ENCODE results near the gene ADPRHL1.

DNA sequence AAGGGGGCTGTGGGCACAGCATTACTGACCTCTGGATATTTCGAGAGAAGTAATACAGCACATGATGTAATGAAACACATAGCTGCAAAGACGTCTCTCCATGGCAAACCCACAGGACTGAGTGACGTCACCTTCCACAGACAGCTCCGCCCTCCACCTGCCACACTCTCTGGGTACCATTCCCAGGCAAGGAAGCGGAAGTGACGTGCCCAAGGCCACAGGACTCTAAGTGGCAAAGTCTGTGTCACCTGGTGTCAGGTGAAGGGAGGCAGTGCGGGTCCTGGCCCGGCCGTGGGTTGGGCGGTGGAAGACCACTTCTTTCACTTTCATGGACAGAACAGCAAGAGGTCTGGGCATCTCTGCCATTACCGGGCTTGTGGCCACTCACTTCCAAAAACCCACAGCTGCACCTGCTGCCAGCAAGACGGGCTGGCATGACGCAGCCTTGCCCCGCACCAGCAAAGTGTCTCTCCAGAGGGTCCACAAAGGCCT lies 6.8 kb upstream of the ADPRHL1 start:
- TF ChIP-seq, protein P1, sequence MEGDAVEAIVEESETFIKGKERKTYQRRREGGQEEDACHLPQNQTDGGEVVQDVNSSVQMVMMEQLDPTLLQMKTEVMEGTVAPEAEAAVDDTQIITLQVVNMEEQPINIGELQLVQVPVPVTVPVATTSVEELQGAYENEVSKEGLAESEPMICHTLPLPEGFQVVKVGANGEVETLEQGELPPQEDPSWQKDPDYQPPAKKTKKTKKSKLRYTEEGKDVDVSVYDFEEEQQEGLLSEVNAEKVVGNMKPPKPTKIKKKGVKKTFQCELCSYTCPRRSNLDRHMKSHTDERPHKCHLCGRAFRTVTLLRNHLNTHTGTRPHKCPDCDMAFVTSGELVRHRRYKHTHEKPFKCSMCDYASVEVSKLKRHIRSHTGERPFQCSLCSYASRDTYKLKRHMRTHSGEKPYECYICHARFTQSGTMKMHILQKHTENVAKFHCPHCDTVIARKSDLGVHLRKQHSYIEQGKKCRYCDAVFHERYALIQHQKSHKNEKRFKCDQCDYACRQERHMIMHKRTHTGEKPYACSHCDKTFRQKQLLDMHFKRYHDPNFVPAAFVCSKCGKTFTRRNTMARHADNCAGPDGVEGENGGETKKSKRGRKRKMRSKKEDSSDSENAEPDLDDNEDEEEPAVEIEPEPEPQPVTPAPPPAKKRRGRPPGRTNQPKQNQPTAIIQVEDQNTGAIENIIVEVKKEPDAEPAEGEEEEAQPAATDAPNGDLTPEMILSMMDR (IDR thresholded peaks at IDR 0.05), result no peak
- TF ChIP-seq EZH2 (IDR thresholded peaks at IDR 0.05; ENCODE audit: borderline replicate concordance, insufficient read depth, low read depth, low read length, poor library complexity, severe bottlenecking), result no peak
